ENCODE data around the gene RASA2.

Gene RASA2

DNA sequence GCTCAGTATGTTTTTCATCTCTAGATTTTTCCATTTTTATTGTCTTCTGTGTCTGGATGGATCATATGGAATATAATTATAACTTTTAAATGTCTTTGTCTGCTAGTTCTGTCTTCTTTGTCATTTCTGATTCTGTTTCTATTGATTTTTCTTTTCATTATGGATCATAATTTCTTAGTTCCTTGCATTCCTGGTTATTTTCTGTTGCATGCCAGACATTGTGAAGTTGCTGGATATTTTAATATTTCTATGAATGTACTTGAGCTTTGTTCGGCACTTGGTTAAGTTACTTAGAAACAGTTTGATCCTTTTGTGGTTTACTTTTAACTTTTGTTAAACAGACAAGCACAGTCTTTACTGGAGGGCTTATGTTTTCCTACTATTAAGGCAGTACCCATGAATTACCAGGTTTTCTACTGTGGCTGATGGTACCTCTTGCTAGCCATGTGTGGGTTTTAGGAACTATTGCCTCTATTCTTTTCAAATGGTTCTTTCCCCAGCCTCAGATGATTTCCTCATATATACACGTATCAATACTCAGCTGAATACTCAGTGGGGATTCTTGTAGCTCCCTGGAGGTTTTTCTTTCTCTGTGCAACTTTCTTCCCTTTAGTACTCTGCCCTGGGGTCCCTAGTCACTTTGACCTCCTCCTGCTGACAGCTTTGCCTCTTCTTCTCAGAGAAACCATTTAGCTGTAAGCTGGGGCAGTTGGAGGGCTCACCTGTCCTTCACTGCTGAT lies 64.3 kb downstream of the RASA2 start:
- no peaks in the 10 kb centered on the region for H3K4me1 ChIP-seq
- TF ChIP-seq, protein P1, sequence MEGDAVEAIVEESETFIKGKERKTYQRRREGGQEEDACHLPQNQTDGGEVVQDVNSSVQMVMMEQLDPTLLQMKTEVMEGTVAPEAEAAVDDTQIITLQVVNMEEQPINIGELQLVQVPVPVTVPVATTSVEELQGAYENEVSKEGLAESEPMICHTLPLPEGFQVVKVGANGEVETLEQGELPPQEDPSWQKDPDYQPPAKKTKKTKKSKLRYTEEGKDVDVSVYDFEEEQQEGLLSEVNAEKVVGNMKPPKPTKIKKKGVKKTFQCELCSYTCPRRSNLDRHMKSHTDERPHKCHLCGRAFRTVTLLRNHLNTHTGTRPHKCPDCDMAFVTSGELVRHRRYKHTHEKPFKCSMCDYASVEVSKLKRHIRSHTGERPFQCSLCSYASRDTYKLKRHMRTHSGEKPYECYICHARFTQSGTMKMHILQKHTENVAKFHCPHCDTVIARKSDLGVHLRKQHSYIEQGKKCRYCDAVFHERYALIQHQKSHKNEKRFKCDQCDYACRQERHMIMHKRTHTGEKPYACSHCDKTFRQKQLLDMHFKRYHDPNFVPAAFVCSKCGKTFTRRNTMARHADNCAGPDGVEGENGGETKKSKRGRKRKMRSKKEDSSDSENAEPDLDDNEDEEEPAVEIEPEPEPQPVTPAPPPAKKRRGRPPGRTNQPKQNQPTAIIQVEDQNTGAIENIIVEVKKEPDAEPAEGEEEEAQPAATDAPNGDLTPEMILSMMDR (IDR thresholded peaks at IDR 0.05; ENCODE audit: low read depth, low read length), result no peak
- H3K27me3 ChIP-seq, result no peaks in the 10 kb centered on the region
- H3K36me3 ChIP-seq, result no peaks in the 10 kb centered on the region; the same call in 1 of the 2 replicates
- H3K9me3 ChIP-seq, result peaks cover 3% of the 10 kb centered on the region; the same call in 1 of the 2 replicates
- H3K4me3 ChIP-seq (ENCODE audit: low read depth, low read length), result no peak overlapping the region
- DNase-seq, result no peak

DNA sequence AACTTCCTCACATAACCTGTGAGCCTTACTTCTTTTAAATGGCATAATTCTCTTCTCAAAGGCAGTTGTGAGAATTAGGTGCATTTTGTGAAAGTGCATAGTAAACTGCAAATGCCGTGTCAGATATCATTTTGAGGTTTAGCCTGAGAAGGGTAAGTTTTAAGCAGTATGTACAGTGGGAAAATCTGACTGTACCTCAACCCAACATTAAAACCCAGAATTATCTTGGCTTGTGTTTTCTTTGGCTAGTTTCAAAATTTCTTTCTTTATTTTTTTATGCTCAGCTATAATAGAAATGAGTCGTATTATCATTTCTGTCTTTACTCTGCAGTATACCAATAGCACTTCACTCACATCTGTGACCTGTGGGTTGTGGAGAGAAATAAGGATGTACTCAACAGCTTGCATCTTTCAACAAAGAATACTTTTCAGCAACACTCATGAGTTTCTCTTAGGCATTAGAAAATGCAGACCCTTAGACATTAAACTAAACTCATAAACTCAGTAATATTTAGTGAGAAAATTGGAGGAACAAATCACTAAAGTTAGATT lies 65.7 kb downstream of the RASA2 start:
- Histone ChIP-seq H3K9me3 (peaks cover 3% of the 10 kb centered on the region; the same call in 1 of the 2 replicates), H3K4me3 (ENCODE audit: low read depth, low read length) (no peak overlapping the region), H3K36me3 (no peaks in the 10 kb centered on the region; the same call in 1 of the 2 replicates), H3K4me1 (no peaks in the 10 kb centered on the region), H3K27me3 (no peaks in the 10 kb centered on the region)
- TF ChIP-seq, protein P1 (IDR thresholded peaks at IDR 0.05; ENCODE audit: low read depth, low read length), result no peak
- DNase-seq, result no peak

DNA sequence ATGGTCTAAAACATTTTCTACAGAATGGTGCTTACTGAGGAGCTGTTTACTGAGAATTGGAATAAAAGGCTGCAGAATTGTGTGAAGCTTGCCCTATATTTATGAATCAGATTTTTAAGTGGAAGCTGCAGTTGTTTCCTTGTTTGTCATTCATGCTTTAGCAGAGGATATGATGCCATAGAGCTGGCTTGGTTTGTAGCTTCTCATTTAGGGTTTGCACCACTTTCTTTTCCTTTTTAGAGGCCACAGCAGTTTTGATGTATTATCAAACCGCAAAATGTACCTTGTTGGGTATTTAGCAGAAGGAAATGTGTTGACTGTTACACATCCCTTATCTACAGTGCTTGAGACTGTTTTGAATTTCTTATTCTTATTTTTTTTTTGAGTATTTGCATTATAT lies 66.2 kb downstream of the RASA2 start:
- Histone ChIP-seq H3K4me1 (peaks cover 5% of the 10 kb centered on the region), H3K36me3 (no peaks in the 10 kb centered on the region; the same call in 1 of the 2 replicates), H3K27me3 (no peaks in the 10 kb centered on the region), H3K4me3 (ENCODE audit: low read depth, low read length) (no peak overlapping the region), H3K9me3 (no peaks in the 10 kb centered on the region; the same call in 1 of the 2 replicates)
- TF ChIP-seq, protein P1 (IDR thresholded peaks at IDR 0.05; ENCODE audit: low read depth, low read length), result no peak
- no peak for DNase-seq

DNA sequence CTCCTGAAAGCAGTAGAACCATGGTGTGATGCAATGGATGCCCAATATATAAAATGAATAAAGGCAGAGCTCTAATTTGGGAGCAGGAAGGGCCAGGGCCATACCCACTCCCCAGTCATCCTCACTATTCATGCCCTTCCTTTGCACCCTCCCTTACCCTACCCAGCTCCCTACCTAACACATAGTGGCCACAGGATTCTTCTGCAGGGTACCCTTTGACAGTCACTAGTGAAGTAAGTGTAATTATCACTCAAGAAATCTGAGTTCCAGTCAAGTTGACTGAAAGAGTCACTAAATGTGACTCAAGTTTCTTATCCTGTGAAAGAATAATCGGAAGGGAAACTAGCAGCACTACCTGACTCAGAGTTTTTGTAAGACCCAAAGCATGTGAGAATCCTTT lies 69.2 kb downstream of the RASA2 start:
- Histone ChIP-seq H3K27me3 (no peaks in the 10 kb centered on the region), H3K4me3 (ENCODE audit: low read depth, low read length) (no peak overlapping the region), H3K36me3 (no peaks in the 10 kb centered on the region), H3K9me3 (no peaks in the 10 kb centered on the region), H3K4me1 (peaks cover 7% of the 10 kb centered on the region)
- no peak for DNase-seq
- TF ChIP-seq, protein P1 (IDR thresholded peaks at IDR 0.05; ENCODE audit: low read depth, low read length), result no peak

DNA sequence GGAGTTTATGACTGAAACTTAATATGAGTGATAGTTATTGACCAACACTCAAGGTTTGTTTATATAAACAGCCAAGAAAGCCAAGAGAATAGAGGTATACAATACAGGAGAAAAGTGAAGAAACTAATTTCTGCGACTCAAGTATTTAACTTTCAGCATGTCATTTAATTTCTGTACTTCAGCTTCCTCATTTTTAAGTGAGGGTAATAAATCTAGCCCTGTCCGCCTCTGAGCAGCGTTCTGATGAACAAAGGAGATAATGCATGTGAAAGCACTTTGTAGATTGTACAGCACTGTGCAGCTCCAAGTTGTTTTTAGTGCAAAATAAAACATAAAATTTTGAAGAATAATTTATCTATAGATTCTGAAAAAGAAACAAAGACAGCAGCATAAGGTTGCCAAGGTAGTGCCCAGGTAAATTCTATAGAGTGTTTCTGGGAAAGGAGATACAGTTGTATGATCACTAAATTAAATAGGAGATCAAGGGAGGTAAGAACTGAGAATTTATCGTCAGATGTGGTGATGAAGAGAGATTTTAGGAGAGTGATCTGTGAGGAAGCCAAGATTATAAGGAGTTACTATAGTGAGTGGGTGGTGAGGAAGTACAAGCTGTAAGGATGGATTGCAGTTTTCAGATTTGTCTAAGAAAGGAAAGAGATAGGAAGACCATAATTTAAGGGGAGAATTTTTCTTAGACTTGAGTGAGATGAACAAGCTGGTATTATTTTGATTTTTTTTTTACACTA lies 71.3 kb downstream of the RASA2 start:
- Histone ChIP-seq H3K9me3 (no peaks in the 10 kb centered on the region), H3K36me3 (no peaks in the 10 kb centered on the region), H3K27me3 (no peaks in the 10 kb centered on the region), H3K4me1 (peaks cover 7% of the 10 kb centered on the region), H3K4me3 (ENCODE audit: low read depth, low read length) (no peak overlapping the region)
- TF ChIP-seq, protein P1 (IDR thresholded peaks at IDR 0.05; ENCODE audit: low read depth, low read length), result no peak
- DNase-seq, result no peak
